ENCODE data around the gene EFCAB6.
A peak's percentile ranks its signal among the peaks of the same experiment; 100 is the strongest.

The EFCAB6 gene

DNA sequence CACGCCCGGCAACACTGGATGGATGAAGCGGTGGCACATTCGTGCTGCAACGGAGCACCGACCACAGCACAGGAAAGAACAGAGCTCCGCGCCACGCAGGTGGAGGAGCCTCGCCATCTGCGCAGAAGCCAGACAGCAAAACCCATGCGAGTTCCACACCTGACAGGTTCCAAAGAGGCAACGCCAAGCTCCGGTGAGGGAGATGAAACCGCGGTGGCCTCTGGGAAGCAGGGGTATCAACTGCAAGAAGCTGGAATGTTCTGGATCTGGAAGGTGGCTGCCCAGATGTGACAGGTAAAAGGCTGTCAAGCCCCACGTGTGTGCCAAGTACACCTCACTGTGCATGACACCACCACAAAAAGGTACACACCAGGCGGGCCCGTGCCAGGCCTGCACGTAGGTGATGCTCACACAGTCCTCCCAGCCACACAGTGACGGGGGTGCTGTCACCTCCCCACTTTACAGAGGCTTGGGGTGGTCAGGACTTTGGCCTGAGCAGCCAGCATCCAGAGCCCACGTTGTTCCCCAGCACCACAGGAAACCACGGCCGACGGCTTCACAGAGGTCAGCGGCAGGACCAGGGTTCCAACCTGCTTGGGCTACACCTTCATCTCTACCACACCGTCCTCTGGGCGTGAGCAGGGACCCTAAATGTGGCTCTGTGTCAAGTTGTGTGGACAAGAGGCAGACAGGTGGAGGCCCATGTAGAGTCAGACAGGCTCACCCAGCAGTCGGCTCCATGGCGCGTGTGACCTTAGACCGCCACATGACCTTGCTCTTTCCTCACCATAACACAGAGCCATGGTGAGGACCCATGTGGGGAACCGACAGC, 19.7 kb upstream of the EFCAB6 start:
- DNase-seq (ENCODE audit: insufficient read length, low spot score) (no peak), FAIRE-seq (no peak)
- TF ChIP-seq POLR2A (IDR thresholded peaks at IDR 0.05; ENCODE audit: low read depth, low read length): no peak

DNA sequence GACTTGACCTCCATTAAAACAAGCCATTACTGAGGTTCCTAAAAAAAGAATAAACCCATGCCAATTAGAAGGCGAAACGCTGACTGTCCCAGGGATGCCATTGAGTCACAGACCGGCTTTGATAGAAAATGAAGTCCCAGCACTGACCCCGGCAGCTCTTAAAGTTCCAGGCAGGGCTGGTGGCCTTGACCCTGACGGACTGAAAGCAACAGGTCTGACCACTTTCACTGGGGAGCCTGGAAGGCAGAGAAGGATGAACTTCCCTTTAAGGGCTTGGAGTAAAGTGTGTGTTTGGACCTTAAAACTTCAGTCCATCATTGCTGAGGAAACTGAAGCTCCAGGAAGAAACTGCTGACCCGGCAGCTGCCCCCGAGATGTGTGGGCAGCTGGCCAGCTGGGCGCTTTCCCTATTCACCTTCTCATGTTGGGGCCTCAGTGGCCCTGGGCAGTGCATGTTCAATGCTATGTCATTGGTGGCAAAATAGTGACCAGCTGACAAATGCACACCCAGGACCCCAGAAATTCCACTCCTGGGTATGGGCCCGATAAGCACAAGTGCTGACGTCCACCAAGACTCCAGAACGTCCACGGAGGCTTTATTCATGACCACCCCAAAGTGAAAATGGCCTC, 18.9 kb upstream of the EFCAB6 start:
- FAIRE-seq (no peak), DNase-seq (ENCODE audit: insufficient read length, low spot score) (no peak)
- no peak for TF ChIP-seq POLR2A (IDR thresholded peaks at IDR 0.05; ENCODE audit: low read depth, low read length)

DNA sequence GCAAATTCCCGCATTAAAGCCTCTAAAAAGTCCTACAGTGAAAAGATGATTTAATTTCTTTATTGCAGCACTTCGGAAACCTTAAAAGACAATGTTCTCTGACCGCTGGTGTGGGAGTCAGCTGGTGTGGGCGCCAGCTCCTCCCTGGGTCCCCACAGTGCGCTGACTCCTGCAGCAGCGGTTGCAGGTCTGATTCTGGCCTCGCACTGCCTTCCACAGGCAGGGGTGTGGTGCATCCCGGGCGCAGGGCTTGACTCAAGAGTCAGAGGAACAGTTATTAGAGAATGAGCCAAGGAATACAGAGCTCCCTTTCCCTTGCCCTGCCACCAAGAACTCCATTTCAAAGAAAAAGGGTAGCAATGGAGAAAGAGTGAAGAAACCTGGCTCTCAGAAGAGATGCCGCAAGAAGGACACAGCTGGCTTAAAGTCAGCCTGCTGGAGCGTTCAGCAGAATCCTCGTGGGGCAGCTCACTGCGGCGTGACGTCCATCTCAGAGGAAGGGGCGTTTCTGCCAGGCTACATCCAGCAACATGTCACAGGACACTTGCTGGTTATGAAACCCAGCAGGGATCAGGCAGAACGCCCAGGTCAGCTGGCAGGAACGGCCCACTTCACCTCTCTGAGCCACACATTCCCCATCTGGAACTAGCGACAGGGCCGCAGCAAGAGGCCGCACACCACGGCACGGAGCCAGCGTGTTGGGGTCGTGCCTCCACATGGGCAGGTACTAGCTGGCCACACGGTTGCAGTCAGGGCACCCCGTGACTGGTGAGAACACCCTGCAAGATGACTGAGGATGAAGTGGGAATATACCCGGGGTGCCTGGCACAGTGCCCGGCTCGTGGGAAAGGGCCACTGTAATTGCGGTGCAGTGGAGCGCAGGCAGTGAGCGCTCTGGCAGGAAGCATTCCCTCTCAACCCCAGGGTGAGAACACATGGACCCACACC, 18.1 kb upstream of the EFCAB6 start:
- no peak for DNase-seq (ENCODE audit: insufficient read length, low spot score)
- no peak for FAIRE-seq

DNA sequence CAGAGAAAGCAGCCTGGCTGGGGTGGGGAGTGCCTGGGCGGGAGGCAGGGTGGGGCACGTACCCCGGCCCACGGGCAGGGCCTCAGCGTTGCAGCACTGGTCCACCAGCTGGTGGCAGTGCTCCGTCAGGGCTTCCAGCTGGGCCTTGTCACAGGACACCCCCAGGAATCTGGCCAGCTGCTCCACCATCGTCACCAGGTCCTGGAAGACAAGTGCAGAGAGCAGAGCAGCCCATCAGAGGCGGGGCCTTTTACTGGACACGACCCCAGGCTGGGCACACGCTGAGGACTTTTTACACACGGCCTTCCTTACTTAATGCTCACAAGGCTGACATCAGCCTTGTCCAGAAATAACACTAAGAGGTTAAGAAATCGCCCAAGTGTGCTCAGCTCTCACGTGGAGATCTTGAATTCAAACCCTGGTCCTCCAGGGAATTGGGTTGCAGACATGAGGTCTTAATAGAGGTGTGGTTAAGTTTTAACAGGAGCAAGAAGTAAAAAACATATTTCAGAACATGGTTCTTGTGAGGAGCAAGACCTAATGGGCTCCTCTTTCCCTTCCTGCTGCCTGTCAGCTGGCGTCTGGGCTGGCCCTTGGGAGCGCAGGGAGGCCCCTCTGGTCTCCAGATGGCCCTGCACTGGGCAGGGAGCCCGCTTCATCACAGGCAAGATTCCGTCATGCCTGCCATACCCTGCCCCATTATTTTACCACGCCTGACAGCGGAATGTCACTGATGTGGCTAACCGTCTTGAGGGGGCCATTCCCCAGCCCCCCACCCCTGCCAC, 17.1 kb upstream of the EFCAB6 start:
- no peak for DNase-seq (ENCODE audit: insufficient read length, low spot score)
- TF ChIP-seq POLR2A (IDR thresholded peaks at IDR 0.05; ENCODE audit: low read depth, low read length): no peak
- FAIRE-seq: no peak

More for the DNA sequence above, 18.1 kb upstream of the EFCAB6 start:
- TF ChIP-seq POLR2A (IDR thresholded peaks at IDR 0.05; ENCODE audit: low read depth, low read length): no peak

DNA sequence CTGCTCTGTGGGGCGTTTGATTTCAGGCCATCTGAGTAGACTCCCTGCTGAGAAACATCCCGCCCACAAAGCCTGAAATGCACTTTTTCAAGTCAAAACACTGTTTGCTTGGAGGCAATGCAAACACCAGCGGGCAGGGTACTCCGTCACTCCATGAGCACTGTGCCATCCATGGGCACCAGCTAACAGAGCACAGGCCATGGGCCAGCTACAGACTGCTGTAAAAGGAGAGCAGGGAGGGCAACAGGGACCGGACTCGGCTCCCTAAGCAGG, 16.6 kb upstream of the EFCAB6 start:
- DNase-seq (ENCODE audit: insufficient read length, low spot score): no peak
- no peak for TF ChIP-seq POLR2A (IDR thresholded peaks at IDR 0.05; ENCODE audit: low read depth, low read length)
- FAIRE-seq: no peak

DNA sequence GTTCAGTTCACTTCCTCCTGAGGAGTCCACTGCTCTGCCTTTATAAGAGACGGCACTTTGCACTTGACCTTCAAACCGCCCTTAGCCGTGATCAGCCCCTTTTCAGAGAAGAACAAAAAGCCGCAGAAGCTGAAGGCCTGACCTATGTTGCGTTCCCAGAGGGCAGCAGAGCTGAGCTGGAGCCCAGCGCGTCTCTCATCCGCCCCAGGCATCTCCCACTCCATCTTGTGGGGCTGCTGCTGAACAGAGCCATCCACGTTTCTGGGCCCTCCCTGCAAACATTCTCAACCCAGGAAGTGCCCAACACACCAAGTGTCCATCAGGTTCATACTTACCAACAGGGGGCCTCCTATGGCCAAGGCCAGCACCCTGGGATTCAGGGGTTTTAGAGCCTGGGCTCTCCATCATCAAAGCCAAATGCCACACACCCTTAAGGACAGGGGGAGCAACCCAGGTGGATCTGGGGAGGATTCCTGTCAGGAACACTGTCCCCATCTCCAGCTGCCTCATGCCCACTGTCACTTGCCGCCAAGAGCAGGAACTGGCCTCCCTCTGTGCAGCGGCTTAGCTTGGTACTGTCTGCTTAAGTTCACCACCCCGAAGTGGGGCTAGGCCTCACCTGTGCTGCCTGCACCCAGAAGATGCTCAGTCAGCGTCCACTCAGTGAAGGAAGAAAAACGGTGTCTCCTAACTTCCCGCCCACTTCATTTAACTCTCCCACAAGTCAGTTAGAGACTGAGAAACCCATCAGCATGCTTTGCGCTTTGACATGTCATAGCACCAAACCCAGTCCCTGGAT, 16.0 kb upstream of the EFCAB6 start:
- TF ChIP-seq POLR2A (IDR thresholded peaks at IDR 0.05; ENCODE audit: low read depth, low read length): no peak
- FAIRE-seq (no peak), DNase-seq (ENCODE audit: insufficient read length, low spot score) (no peak)

DNA sequence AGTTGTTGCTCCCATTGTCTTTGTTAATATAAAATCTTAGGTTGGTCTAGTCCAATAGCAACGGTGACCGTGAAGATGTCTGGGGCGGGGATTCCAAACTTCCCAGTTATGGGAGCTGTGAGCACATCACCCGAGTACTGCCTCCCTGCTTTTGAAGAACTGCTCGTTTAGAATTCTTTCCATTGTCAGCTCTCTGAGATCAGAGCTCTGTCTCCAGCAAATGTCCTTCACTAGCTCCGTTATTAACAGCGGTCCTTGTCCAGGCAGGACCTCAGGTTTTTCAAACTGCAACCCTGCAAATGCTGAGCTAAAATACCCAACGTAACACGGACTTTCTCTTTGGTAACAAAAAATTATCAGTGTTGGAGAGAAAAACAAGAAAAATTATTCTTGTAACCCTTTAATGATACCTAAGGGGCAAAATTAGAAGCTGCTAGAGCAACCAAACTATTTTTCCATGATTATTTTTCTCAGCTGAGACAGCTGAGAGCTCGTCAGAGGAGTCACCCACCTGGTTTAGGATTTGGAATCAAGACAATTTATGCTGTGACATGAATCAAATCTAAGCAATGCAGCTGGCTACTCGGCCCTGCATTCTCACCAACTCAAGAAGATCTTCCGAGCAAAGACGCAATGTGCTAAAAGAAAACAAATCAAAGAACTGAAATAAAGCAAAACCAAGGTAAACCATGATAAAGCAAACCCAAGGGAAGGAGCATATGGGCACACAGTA, 15.1 kb upstream of the EFCAB6 start:
- TF ChIP-seq POLR2A (IDR thresholded peaks at IDR 0.05; ENCODE audit: low read depth, low read length): no peak
- DNase-seq (ENCODE audit: insufficient read length, low spot score) (no peak), FAIRE-seq (no peak)

DNA sequence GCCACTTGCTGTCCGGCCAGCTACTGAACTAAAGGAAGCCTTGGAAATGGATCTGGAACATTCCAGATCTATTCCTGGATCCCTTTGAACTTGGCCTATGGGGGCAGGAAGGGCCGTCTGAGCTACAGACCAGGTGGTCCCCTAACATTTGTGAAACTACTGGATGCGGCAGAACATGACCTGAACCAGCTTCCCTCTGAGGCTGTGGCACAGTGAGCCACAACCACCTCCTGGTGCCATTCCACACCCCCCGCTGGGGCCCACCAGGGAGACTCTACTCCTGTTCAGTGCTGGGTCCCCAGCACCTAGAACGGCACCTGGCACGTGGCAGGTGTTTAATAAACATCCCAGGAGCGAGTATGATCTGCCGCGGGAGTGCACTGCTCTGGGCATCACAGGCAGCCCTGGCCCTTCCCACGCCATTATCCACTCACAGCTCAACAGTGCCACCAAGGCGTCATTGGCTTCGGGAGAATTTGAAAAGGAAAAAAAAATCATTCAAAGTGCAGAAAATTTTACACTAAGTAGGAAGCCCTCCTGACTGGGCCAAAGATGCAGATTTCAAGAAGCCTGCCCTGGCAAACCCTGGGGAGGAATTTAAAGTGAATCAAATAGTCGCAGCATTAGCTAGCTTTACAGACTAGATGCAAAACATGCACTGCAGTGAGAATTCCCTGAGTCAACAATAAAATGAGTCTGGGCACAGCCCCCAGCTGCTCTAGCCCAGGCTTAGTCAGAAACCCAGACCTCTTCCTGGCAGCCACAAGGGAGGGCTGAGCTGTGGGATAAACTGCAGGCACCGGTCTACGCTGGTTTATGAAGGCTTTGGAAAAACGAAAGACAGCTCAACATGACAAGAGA, 14.3 kb upstream of the EFCAB6 start:
- FAIRE-seq: no peak
- TF ChIP-seq POLR2A (IDR thresholded peaks at IDR 0.05; ENCODE audit: low read depth, low read length): no peak
- peak; percentile 67 for DNase-seq (ENCODE audit: insufficient read length, low spot score)

DNA sequence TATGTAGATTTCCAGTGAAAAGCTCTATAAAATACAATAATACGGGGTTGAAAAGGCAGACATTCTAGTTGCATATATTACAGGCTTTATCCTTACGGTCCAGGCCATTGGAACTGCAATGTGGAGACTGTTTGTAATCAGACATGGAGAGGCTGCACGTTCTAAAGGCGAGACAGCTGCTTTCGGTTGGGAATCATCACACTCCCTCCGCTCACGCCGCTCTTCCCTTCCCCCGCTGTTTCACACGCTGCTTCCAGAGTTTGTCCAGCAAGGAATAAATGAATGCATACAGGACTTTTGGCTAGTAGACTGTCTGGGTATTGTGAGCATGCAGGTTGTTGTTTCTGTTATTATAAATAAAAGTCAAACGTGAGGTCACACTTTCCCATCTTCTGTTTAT, 13.5 kb upstream of the EFCAB6 start:
- TF ChIP-seq POLR2A (IDR thresholded peaks at IDR 0.05; ENCODE audit: low read depth, low read length): no peak
- FAIRE-seq: no peak
- no peak for DNase-seq (ENCODE audit: insufficient read length, low spot score)

DNA sequence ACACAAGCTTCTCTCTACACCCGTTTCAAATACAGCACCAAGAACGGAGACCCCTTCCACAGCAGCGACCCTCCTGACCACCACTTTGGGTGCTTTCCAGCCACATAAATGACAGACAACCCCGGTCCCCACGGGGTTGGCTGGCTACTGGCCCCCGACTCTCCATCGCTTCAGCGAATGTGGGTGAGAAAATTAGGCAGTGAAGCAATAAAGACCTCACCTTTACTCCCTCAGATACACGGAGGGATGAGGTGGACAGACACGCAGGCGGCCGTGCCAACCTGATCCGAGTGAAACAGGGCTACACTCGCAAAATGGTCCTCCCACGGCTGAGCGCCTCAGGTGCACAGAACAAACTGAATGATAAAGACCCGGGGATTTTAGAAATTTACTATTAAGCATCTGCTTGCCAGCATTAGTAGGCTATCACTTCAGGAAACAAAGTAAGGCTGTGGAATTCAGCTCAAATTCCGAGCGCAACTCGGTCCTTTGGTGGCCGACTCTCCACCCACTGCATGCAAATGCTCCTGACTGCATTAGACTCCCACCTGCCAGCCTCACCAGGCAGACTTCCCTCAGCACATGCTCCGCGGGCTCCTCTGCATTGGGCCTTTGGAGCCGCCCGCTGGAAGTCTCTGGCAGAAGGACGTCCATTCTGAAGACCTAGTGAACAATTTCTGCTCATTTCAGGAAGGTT, 12.8 kb upstream of the EFCAB6 start:
- TF ChIP-seq POLR2A (IDR thresholded peaks at IDR 0.05; ENCODE audit: low read depth, low read length): no peak
- DNase-seq (ENCODE audit: insufficient read length, low spot score): no peak
- FAIRE-seq: no peak
